Vagina (tissue), 2 donors: Measurements from ENCODE around the gene MPHOSPH6.

Experiments
- CTCF ChIP-seq, 3 experiments: fragments of 450-650 bp in 2 of 3; fragments of 200-600 bp in 1 of 3; sonication (generic) in 1 of 3; IDR thresholded peaks; one replicate each; pipeline ENCODE4 v1.5.1; 2017 to 2019; ENCODE audit warnings: antibody characterized with exemption in 3 of 3, mild to moderate bottlenecking in 2 of 3, moderate library complexity in 2 of 3
- POLR2A ChIP-seq, 2 donors: fragments of 450-650 bp; IDR thresholded peaks; one replicate each; pipeline ENCODE4 v1.6.1; 2017; ENCODE audit warnings: antibody characterized with exemption in 2 of 2, mild to moderate bottlenecking in 2 of 2, moderate library complexity in 2 of 2
- POLR2AphosphoS5 ChIP-seq, 2 donors: sonication (generic); formaldehyde crosslinking; IDR thresholded peaks; one replicate each; pipeline ENCODE4 v1.9.0; 2017; ENCODE audit warnings: antibody characterized with exemption in 2 of 2, mild to moderate bottlenecking in 2 of 2, low read depth in 1 of 2; ENCODE audit not compliant: insufficient read depth in 1 of 2

DNA sequence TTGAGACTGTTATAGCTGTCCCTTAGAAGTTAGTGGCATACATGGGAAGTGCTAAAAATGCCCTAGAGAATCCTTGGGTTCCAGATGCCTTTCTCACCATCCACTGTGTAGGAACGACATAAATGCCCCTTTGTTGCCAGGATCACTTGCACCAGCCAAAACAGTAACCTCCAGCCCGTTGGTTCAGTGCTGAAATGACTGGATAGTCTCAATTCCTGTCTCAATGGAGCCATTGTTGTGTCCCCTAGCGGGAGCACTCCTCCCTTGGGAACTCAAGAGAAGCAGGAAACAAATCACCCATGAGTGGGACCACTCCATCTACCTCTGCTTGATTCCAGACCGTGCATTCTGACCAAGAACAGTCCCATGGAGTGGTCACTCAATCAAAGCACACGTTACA lies 23.1 kb downstream of the MPHOSPH6 start:
- TF ChIP-seq CTCF (IDR thresholded peaks at IDR 0.05) (no peak), POLR2AphosphoS5 (IDR thresholded peaks at IDR 0.05; ENCODE audit: insufficient read depth in 1 of 2, low read depth in 1 of 2) (no peak), POLR2A (IDR thresholded peaks at IDR 0.05) (no peak)
